SK-N-MC (cell line): Measurements from ENCODE around the gene PIGH.
"Not testable (repeated sequence)": the region's sequence is repeated elsewhere in the genome, so short reads cannot be mapped to it uniquely, and the experiment has no call there.

Experiments
- DNase-seq: peaks from one replicate; pipeline ENCODE4 v3.0.0-alpha.2; 2011; ENCODE audit warnings: low read depth, low spot score
- H3K27ac ChIP-seq: fragments of 200-600 bp; sonication (generic); 2 replicates; pipeline ENCODE4 v1.5.1; 2016; ENCODE audit warnings: mixed run types
- H3K36me3 ChIP-seq: fragments of 200-600 bp; sonication (generic); 2 replicates; pipeline ENCODE4 v1.6.1; 2017; ENCODE audit warnings: antibody characterized with exemption, low read length, mixed read lengths; ENCODE audit not compliant: insufficient read depth
- H3K4me3 ChIP-seq: fragments of 200-600 bp; sonication (generic); 2 replicates; pipeline ENCODE4 v1.5.1; 2016
- H3K9ac ChIP-seq: fragments of 200-600 bp; sonication (generic); 2 replicates; pipeline ENCODE4 v1.8.0; 2017; ENCODE audit warnings: mixed run types, mixed read lengths; ENCODE audit not compliant: insufficient read length
- H3K9me3 ChIP-seq: fragments of 200-600 bp; sonication (generic); 2 replicates; pipeline ENCODE4 v1.6.1; 2017; ENCODE audit warnings: low read depth, mild to moderate bottlenecking, antibody characterized with exemption, low read length, moderate library complexity, mixed read lengths
- EZH2 ChIP-seq: fragments of 200-600 bp; sonication (generic); IDR thresholded peaks from one replicate; pipeline ENCODE4 v1.6.1; 2017; ENCODE audit warnings: antibody characterized with exemption
- FOXP2 ChIP-seq: optimal IDR thresholded peaks from 2 replicates; pipeline ENCODE3; 2011; ENCODE audit warnings: mild to moderate bottlenecking, moderate library complexity; ENCODE audit not compliant: insufficient read depth; ENCODE audit errors: extremely low read length, control extremely low read depth
- POLR2AphosphoS5 ChIP-seq: IDR thresholded peaks from 2 replicates; pipeline ENCODE4 v1.6.1; 2012; ENCODE audit warnings: mild to moderate bottlenecking, low read depth, low read length, borderline replicate concordance

The PIGH gene

DNA sequence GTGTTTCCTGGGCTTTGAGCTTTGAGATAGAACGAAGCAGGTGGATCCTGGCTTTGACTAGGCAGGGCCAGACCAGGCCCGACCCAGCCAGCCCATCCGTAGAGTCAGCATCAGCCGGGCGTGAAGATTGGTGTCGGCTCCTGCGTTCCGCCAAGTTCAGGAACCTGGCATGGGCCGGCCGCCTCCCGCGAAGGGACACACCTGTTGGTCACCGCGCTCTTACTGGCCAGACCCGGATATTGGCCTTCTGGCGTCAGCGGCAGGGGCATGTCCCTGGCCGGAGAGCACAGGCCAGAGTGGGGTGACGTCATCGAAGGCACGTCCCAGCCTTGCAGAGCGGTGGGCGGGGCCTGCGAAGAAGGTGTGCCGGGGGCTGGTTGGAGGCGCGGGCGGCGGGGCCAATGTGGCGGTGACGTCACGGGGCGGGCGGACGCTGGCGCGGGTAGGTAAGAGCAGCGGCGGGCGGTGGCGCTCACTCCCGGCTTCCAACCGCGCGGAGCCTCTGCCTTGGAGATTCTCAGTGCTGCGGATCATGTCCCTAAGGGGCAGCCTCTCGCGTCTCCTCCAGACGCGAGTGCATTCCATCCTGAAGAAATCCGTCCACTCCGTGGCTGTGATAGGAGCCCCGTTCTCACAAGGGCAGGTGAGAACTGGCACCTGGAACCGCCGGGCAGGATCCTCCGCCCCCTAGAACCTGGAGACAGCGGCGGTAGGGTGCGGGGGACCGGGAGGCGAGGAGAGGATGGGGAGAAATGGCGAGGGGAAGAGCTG lies 19.6 kb upstream of the PIGH start, which contains the start of gene ARG2:
Gene ARG2 (plus strand): TSS at position 475 of the 771 bp plus-strand sequence. CDS start 58 bp downstream, at position 533.
- no peak within 1 kb of the TSS for H3K27ac ChIP-seq
- DNase-seq: no peak
- H3K36me3 ChIP-seq: peaks cover 9% of the 10 kb centered on the region
- H3K9me3 ChIP-seq: no peaks in the 10 kb centered on the region
- peak within 1 kb of the TSS; percentile 90 for H3K4me3 ChIP-seq
- peak within 1 kb of the TSS; percentile 77 for H3K9ac ChIP-seq
- no peak for TF ChIP-seq EZH2
- no peak for TF ChIP-seq FOXP2
- peak; percentile 82 for TF ChIP-seq POLR2AphosphoS5

DNA sequence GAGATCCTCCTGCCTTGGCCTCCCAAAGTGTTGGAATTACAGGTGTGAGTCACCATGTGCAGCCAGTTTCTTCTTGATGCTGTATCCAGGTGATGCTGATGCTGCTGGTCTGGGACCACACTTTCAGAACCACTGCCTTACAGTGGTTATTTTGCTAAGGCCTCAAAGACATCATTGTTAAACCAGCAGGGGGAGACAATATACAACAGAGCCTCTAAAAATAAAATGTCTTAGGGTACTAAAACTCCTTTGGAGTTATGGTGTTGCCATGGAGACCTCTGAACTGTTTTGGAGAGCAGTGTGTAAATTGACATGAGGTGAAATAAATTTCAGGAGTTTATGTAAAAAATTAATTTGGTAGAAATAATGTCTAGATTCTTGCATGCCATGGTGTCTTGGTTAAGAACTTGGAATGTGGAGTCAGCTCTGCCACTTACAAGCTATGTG lies 18.6 kb upstream of the PIGH start:
- H3K9me3 ChIP-seq: no peaks in the 10 kb centered on the region
- H3K4me3 ChIP-seq: no peak overlapping the region
- TF ChIP-seq FOXP2: no peak
- TF ChIP-seq EZH2: no peak
- no peak for TF ChIP-seq POLR2AphosphoS5
- no peaks in the 10 kb centered on the region for H3K36me3 ChIP-seq
- H3K27ac ChIP-seq: no peak overlapping the region
- no peak overlapping the region for H3K9ac ChIP-seq
- DNase-seq: peak; percentile 67

DNA sequence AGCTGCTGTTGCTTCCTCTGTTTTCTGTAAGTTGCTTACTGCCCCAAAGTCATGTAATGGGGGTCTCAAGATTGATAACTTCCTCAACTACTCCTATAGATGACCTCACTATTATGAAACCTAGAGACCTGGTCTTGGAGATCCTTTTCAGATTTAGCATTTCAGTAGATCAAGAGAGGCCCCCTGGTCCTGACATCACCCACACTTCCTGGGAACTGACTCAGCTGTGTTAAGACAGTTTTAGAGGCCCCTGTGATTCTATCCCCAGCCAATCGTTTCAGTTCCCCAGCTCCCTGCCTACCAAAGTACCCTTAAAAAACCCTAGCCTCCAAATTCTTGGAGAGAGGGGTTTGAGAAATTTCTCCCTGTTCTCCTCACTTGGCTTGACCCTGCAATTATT lies 10.4 kb upstream of the PIGH start:
- no peaks in the 10 kb centered on the region for H3K9me3 ChIP-seq
- H3K9ac ChIP-seq: no peak overlapping the region
- no peak overlapping the region for H3K4me3 ChIP-seq
- DNase-seq: no peak
- H3K36me3 ChIP-seq: no peaks in the 10 kb centered on the region
- no peak overlapping the region for H3K27ac ChIP-seq
- TF ChIP-seq POLR2AphosphoS5: no peak
- TF ChIP-seq FOXP2: no peak
- TF ChIP-seq EZH2: no peak

DNA sequence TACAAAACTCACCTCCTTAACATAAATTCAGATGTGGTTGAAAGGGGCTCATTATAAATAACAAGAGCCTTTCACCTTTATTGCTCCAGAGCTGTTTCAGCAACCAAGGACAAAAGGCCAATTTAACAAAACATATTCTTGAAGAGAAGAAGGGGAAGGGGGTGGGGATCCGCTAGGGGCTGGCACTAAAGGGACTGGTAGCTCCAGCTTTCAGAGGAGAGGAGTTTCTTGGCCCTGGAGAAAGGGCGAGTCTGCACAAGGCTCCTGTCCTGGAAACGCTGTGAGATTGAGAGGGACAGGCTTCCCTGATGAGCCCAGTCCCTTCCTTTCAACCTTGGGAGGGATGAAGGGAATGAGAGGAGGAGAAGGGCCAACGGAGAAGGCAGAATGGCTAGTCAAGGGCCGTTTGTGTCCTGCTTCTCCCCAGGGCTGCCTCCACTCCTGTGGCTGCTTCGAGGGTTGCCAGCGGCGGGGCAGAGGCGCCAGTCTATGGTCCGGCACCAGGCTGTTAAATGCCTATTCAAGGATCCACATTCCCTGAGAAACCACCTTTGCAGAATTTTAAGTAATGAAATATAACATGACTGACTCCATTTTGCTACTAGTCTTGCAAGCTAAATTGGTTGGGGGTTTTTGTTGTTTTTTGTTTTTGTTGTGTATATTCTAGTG lies 9.7 kb upstream of the PIGH start:
- no peak overlapping the region for H3K9ac ChIP-seq
- no peaks in the 10 kb centered on the region for H3K9me3 ChIP-seq
- no peak for TF ChIP-seq POLR2AphosphoS5
- no peak for TF ChIP-seq FOXP2
- TF ChIP-seq EZH2: no peak
- no peak overlapping the region for H3K4me3 ChIP-seq
- DNase-seq: no peak
- H3K36me3 ChIP-seq: no peaks in the 10 kb centered on the region
- H3K27ac ChIP-seq: no peak overlapping the region

DNA sequence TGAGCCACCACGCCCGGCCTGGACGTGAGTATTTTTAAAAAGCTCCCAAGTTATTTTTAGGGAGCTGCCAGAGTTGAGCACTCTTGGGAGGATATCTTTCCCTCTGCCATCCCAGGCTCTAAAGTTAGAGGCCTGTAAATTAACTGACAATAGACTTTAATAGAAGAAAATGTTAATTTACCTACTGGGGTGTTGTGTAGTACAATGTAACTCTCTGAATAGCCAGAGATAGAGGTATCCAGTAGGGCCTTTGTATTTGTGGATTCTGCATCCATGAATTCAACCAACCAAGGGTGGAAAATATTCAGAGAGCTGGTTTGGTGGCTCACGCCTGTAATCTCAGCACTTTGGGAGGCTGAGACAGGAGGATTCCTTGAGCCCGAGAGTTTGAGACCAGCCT lies 7.6 kb upstream of the PIGH start:
- Histone ChIP-seq H3K9me3 (no peaks in the 10 kb centered on the region), H3K36me3 (no peaks in the 10 kb centered on the region), H3K9ac (no peak overlapping the region), H3K4me3 (no peak overlapping the region), H3K27ac (no peak overlapping the region)
- DNase-seq: no peak
- TF ChIP-seq EZH2: no peak
- no peak for TF ChIP-seq FOXP2
- TF ChIP-seq POLR2AphosphoS5: no peak

DNA sequence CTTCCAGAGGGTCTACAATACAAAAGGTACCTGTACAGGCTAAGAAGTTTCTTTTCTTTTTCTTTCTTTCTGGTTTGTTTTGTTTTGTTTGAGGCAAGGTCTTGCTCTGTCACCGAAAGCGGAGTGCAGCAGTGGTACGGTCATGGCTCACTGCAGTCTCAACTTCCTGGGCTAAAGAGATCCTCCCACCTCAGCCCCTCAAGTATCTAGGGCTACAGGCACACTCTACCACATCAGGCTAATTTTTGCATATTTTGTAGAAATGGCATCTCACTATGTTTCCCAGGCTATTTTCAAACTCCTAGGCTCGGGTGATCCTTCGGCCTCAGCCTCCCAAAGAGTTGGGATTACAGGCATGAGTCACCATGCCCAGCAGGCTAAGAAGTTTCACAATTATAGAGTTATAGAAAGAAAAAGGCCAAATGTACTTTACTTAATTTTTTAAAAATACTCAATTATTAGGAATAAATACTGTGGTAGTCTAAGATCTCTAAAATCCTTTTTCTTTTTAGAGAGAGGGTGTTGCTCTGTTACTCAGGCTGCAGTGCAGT lies 3.0 kb upstream of the PIGH start:
- Histone ChIP-seq H3K27ac (no peak overlapping the region), H3K9ac (no peak overlapping the region)

DNA sequence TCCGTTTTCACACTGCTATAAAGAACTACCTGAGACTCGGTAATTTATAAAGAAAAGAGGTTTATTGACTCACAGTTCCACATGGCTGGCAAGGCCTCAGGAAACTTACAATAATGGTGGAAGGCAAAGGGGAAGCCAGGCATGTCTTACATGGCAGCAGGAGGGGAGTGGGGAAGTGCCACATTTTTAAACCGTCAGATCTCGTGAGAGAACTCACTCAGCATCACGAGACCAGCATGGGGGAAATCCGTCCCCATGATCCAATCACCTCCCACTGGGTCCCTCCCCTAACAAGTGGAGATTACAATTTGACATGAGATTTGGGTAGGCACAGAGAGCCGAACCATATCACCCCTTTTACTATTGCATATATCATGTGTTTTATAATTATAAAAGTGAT lies 2.0 kb upstream of the PIGH start:
- DNase-seq: no peak
- no peak overlapping the region for H3K27ac ChIP-seq
- TF ChIP-seq EZH2 (no peak), POLR2AphosphoS5 (no peak), FOXP2 (no peak)
- no peaks in the 10 kb centered on the region for H3K9me3 ChIP-seq
- no peak overlapping the region for H3K4me3 ChIP-seq
- no peak overlapping the region for H3K9ac ChIP-seq
- no peaks in the 10 kb centered on the region for H3K36me3 ChIP-seq

More for the DNA sequence above, 3.0 kb upstream of the PIGH start:
- Histone ChIP-seq H3K9me3 (no peaks in the 10 kb centered on the region), H3K36me3 (no peaks in the 10 kb centered on the region), H3K4me3 (no peak overlapping the region)
- DNase-seq: no peak
- TF ChIP-seq FOXP2 (no peak), EZH2 (no peak), POLR2AphosphoS5 (no peak)

DNA sequence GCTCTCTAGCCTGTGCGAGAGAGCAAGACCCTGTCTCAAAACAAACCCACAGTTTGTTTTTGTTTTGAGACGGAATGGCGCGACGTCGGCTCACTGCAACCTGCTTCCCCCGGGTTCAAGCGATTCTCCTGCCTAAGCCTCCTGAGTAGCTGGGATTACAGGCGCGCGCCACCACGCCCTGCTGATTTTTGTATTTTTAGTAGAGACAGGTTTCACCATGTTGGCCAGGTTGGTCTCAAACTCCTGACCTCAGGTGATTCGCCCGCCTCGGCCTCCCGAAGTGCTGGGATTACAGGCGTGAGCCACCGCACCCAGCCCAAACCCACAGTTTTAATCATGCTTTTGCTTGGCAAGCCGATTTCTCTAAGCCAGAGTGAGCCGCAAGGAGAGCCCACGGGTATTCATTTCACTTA lies 500 bp upstream of the PIGH start:
- H3K27ac ChIP-seq, DNase-seq, H3K9me3 ChIP-seq, H3K36me3 ChIP-seq: not testable (repeated sequence)
- H3K4me3 ChIP-seq: peak overlapping the region; percentile 99
- peak overlapping the region; percentile 38 for H3K9ac ChIP-seq
